A204.1 (cell line): ENCODE data around the gene ARAF.
"Not testable (repeated sequence)": the region's sequence is repeated elsewhere in the genome, so short reads cannot be mapped to it uniquely, and the experiment has no call there.

Experiments used
- FAIRE-seq: peaks from 2 replicates; lab custom pipeline; 2012; peaks lifted over from hg19 to GRCh38; lab: Jason Lieb, UNC

Gene ARAF

GRCh38 chrX:47586043-47586787 is 25.2 kb downstream of the ARAF start:
- FAIRE-seq: no peak

- no peak for FAIRE-seq
Observed at GRCh38 chrX:47587091-47587891, 26.3 kb downstream of the ARAF start.

- FAIRE-seq: no peak
Observed at GRCh38 chrX:47587906-47588735, 27.1 kb downstream of the ARAF start.

- no peak for FAIRE-seq
Observed at GRCh38 chrX:47590984-47591383, 30.0 kb downstream of the ARAF start.

- no peak for FAIRE-seq
Observed at GRCh38 chrX:47593522-47593921, 32.5 kb downstream of the ARAF start.

- FAIRE-seq: no peak
Observed at GRCh38 chrX:47595716-47596251, 34.8 kb downstream of the ARAF start.

- no peak for FAIRE-seq
Observed at GRCh38 chrX:47596256-47596655, 35.3 kb downstream of the ARAF start.

GRCh38 chrX:47597222-47597621 is 36.2 kb downstream of the ARAF start:
- no peak for FAIRE-seq

- FAIRE-seq: not testable (repeated sequence)
Observed at GRCh38 chrX:47603125-47603524, 42.1 kb downstream of the ARAF start.

GRCh38 chrX:47605024-47605423 is 44.0 kb downstream of the ARAF start:
- FAIRE-seq: no peak

GRCh38 chrX:47607091-47607490 is 46.1 kb downstream of the ARAF start:
- FAIRE-seq: no peak

GRCh38 chrX:47608130-47608810 is 47.3 kb downstream of the ARAF start:
- FAIRE-seq: no peak

GRCh38 chrX:47610511-47610910 is 49.5 kb downstream of the ARAF start:
- FAIRE-seq: no peak

- no peak for FAIRE-seq
Observed at GRCh38 chrX:47611489-47611888, 50.5 kb downstream of the ARAF start.

GRCh38 chrX:47611926-47612325 is 50.9 kb downstream of the ARAF start:
- no peak for FAIRE-seq

GRCh38 chrX:47612418-47612817 is 51.4 kb downstream of the ARAF start:
- FAIRE-seq: no peak

GRCh38 chrX:47613082-47613481 is 52.1 kb downstream of the ARAF start:
- no peak for FAIRE-seq

GRCh38 chrX:47614618-47615017 is 53.6 kb downstream of the ARAF start:
- no peak for FAIRE-seq

- no peak for FAIRE-seq
Observed at GRCh38 chrX:47618923-47619485, 58.0 kb downstream of the ARAF start.

- FAIRE-seq: no peak
Observed at GRCh38 chrX:47619486-47620302, 58.7 kb downstream of the ARAF start, which contains the start of gene SYN1. SYN1 (minus strand) TSS chrX:47619857; CDS start chrX:47619728, 129 bp downstream.

GRCh38 chrX:47620303-47620685 is 59.3 kb downstream of the ARAF start:
- FAIRE-seq: no peak
